Endothelial cell of umbilical vein (primary cell): Measurements from ENCODE around the gene C10orf105. TPM values are rescaled to one million over a fixed set of nuclear protein-coding genes. Genes with fewer than 3 reads are reported as not detected.

ENCODE experiments used
- BruUV-seq: library from RNA; stranded (reverse); fragments of 400-500 nt; replicated peaks from 2 replicates; lab custom pipeline; 2021; lab: Mats Ljungman, UMichigan
- CTCF ChIA-PET: fragments of 300-600, 350-600 bp; sonication (Branson Sonifier 250); formaldehyde crosslinking; loops from one replicate; lab custom pipeline; 2021; ENCODE audit warnings: antibody characterized with exemption, inconsistent platforms; lab: Charles Lee
- POLR2A ChIA-PET: fragments of 300-600, 350-600 bp; sonication (Branson Sonifier 250); formaldehyde crosslinking; loops from one replicate; lab custom pipeline; 2021; ENCODE audit warnings: antibody characterized with exemption, inconsistent platforms; lab: Charles Lee
- DNase-seq: peaks from one replicate; pipeline ENCODE4 v3.0.0-alpha.2; 2011; ENCODE audit warnings: low read depth, low spot score
- FAIRE-seq: peaks from 2 replicates; lab custom pipeline; 2011; peaks lifted over from hg19 to GRCh38; lab: Jason Lieb, UNC
- H2AFZ ChIP-seq: 2 replicates; pipeline ENCODE4 v1.6.0; 2012; ENCODE audit warnings: low read depth, low read length, control low read depth, inconsistent platforms
- H3K27ac ChIP-seq: 2 replicates; pipeline ENCODE4 v1.5.1; 2011; ENCODE audit warnings: low read depth, mild to moderate bottlenecking, control low read depth, low read length, moderate library complexity; ENCODE audit not compliant: insufficient read depth
- H3K27me3 ChIP-seq, 2 experiments: 2 replicates each; pipeline versions ENCODE4 v1.6.0 to v1.6.1; 2011; ENCODE audit warnings: low read length in 2 of 2, mixed read lengths in 1 of 2; ENCODE audit not compliant: control insufficient read depth in 2 of 2, insufficient read depth in 2 of 2
- H3K36me3 ChIP-seq, 2 experiments: 2 replicates in 1 of 2; 3 replicates in 1 of 2; pipeline ENCODE4 v1.5.1; 2011; ENCODE audit warnings: low read length in 2 of 2, mild to moderate bottlenecking in 1 of 2, moderate library complexity in 1 of 2; ENCODE audit not compliant: control insufficient read depth in 2 of 2, insufficient read depth in 2 of 2; ENCODE audit errors: extremely low read depth in 1 of 2
- H3K4me1 ChIP-seq: 3 replicates; pipeline ENCODE4 v1.5.1; 2011; ENCODE audit warnings: mild to moderate bottlenecking, low read length; ENCODE audit not compliant: control insufficient read depth, insufficient read depth; ENCODE audit errors: extremely low read depth
- H3K4me2 ChIP-seq: 2 replicates; pipeline ENCODE4 v1.6.1; 2011; ENCODE audit warnings: low read length, control low read depth, mixed read lengths; ENCODE audit not compliant: insufficient read depth
- H3K4me3 ChIP-seq, 3 experiments: fragments of 200-600 bp in 1 of 3; sonication (generic), shearing (Covaris generic) in 1 of 3; replicated peaks in 1 of 3; 2 replicates each; pipeline ENCODE4 v1.5.1; 2011 to 2016; ENCODE audit warnings: control low read depth in 3 of 3, low read length in 3 of 3, mild to moderate bottlenecking in 2 of 3, inconsistent platforms in 1 of 3, low read depth in 1 of 3, moderate library complexity in 1 of 3; ENCODE audit not compliant: insufficient read depth in 1 of 3
- H3K79me2 ChIP-seq: 2 replicates; pipeline ENCODE4 v1.6.0; 2012; ENCODE audit warnings: low read length, inconsistent platforms; ENCODE audit not compliant: control insufficient read depth, insufficient read depth
- H3K9ac ChIP-seq: replicated peaks from 2 replicates; pipeline ENCODE3; 2011; ENCODE audit warnings: low read length, control low read depth; ENCODE audit not compliant: insufficient read depth; ENCODE audit errors: extremely low read depth
- H3K9me1 ChIP-seq: replicated peaks from 3 replicates; pipeline ENCODE4 v1.6.0; 2011; ENCODE audit warnings: mild to moderate bottlenecking, low read length; ENCODE audit not compliant: control insufficient read depth, insufficient read depth; ENCODE audit errors: extremely low read depth
- H3K9me3 ChIP-seq: replicated peaks from 2 replicates; pipeline ENCODE4 v1.5.1; 2012; ENCODE audit warnings: low read length, inconsistent platforms; ENCODE audit not compliant: control insufficient read depth, insufficient read depth
- H4K20me1 ChIP-seq: replicated peaks from 2 replicates; pipeline ENCODE3; 2011; ENCODE audit warnings: mild to moderate bottlenecking, low read length; ENCODE audit not compliant: control insufficient read depth, insufficient read depth; ENCODE audit errors: extremely low read depth
- EZH2 ChIP-seq: IDR thresholded peaks from 2 replicates; pipeline ENCODE4 v1.6.1; 2012; ENCODE audit warnings: borderline replicate concordance, low read depth, mild to moderate bottlenecking, moderate library complexity, low read length, inconsistent platforms; ENCODE audit not compliant: severe bottlenecking
- FOS ChIP-seq: IDR thresholded peaks from 2 replicates; pipeline ENCODE4 v1.6.1; 2011; ENCODE audit warnings: mild to moderate bottlenecking, low read length, moderate library complexity, borderline replicate concordance; ENCODE audit not compliant: insufficient read depth
- GATA2 ChIP-seq: IDR thresholded peaks from 2 replicates; pipeline ENCODE4 v1.7.0; 2011; ENCODE audit warnings: low read depth, mild to moderate bottlenecking, moderate library complexity, mixed read lengths, low read length; ENCODE audit not compliant: insufficient read length, insufficient read depth
- JUN ChIP-seq: IDR thresholded peaks from 2 replicates; pipeline ENCODE4 v1.6.1; 2011; ENCODE audit warnings: borderline replicate concordance, low read depth; ENCODE audit not compliant: insufficient read length, insufficient read depth
- MAX ChIP-seq: IDR thresholded peaks from 2 replicates; pipeline ENCODE4 v1.6.1; 2011; ENCODE audit not compliant: insufficient read depth, insufficient read length
- MYC ChIP-seq: IDR thresholded peaks from one replicate; pipeline ENCODE4 v1.6.1; 2011; ENCODE audit warnings: mild to moderate bottlenecking, low read depth, low read length
- POLR2A ChIP-seq: IDR thresholded peaks from 2 replicates; pipeline ENCODE4 v1.6.1; 2012; ENCODE audit warnings: low read depth, mild to moderate bottlenecking, control low read depth, low read length
- POLR2AphosphoS5 ChIP-seq: IDR thresholded peaks from 2 replicates; pipeline ENCODE4 v1.6.1; 2012; ENCODE audit warnings: low read depth, mild to moderate bottlenecking, control low read depth, low read length, moderate library complexity; ENCODE audit not compliant: insufficient read depth
- dilution Hi-C: fragments of 300-500 bp; cut with MboI; formaldehyde crosslinking; loops from one replicate; pipeline ENCODE4 v1.15.0; 2019; ENCODE audit warnings: low sequenced_read_pairs; ENCODE audit not compliant: extremely low pct_ligation_motif_present
- intact Hi-C: fragments of 100-400 bp; cut with micrococcal nuclease; formaldehyde crosslinking; loops from one replicate; pipeline ENCODE4 v1.10.0; 2022
- polyA plus RNA-seq, 4 experiments: library from polyadenylated mRNA; depleted of rRNA in 3 of 4; stranded (reverse) in 3 of 4; unstranded in 1 of 4; fragments of >200 nt; gene quantifications; 2 replicates each; pipeline versions ENCODE4 v1.2.1 to v1.2.3, GENCODE V29; 2011 to 2012; ENCODE audit warnings: missing spikeins in 1 of 4
- total RNA-seq: library from RNA; stranded (reverse); gene quantifications from 2 replicates; pipeline ENCODE4 v1.2.3, GENCODE V29; 2021
- TF ChIP-seq, protein P1 (sequence below), 2 donors: IDR thresholded peaks; 1 replicate in 1 of 2; 2 replicates in 1 of 2; pipeline ENCODE4 v1.5.1; 2011; ENCODE audit warnings: low read length in 2 of 2, mild to moderate bottlenecking in 2 of 2, moderate library complexity in 2 of 2, control low read depth in 1 of 2, inconsistent platforms in 1 of 2, low read depth in 1 of 2; ENCODE audit not compliant: insufficient read depth in 1 of 2; ENCODE audit errors: extremely low read depth in 1 of 2

The C10orf105 gene
- total and polyA plus RNA-seq, 2 donors (not counting 3 experiments of a cell fraction or from before 2014, with no cell fraction given) = not detected

- Histone ChIP-seq H3K9me3 (peaks cover 2% of the 10 kb centered on the region), H2AFZ (no peak overlapping the region), H3K9ac (no peak overlapping the region), H3K27me3 (peaks cover 11 to 20% of the 10 kb centered on the region in 2 experiments), H3K4me2 (no peak overlapping the region), H3K36me3 (no peaks in the 10 kb centered on the region), H3K9me1 (no peaks in the 10 kb centered on the region), H3K4me3 (no peak overlapping the region), H4K20me1 (no peaks in the 10 kb centered on the region), H3K79me2 (no peaks in the 10 kb centered on the region), H3K4me1 (peaks cover 8% of the 10 kb centered on the region), H3K27ac (no peak overlapping the region)
- CTCF ChIA-PET = no interaction called here
- dilution Hi-C loops = no loop called here
- no TSS peak for BruUV-seq
- DNase-seq (no peak), FAIRE-seq (no peak)
- TF ChIP-seq GATA2 (no peak), FOS (no peak), JUN (no peak), POLR2AphosphoS5 (no peak), MAX (no peak), MYC (no peak), EZH2 (no peak), POLR2A (no peak)
- TF ChIP-seq, protein P1, sequence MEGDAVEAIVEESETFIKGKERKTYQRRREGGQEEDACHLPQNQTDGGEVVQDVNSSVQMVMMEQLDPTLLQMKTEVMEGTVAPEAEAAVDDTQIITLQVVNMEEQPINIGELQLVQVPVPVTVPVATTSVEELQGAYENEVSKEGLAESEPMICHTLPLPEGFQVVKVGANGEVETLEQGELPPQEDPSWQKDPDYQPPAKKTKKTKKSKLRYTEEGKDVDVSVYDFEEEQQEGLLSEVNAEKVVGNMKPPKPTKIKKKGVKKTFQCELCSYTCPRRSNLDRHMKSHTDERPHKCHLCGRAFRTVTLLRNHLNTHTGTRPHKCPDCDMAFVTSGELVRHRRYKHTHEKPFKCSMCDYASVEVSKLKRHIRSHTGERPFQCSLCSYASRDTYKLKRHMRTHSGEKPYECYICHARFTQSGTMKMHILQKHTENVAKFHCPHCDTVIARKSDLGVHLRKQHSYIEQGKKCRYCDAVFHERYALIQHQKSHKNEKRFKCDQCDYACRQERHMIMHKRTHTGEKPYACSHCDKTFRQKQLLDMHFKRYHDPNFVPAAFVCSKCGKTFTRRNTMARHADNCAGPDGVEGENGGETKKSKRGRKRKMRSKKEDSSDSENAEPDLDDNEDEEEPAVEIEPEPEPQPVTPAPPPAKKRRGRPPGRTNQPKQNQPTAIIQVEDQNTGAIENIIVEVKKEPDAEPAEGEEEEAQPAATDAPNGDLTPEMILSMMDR (IDR thresholded peaks at IDR 0.05; ENCODE audit: extremely low read depth in 1 of 2, insufficient read depth in 1 of 2, low read depth in 1 of 2, low read length in 2 of 2) = no peak
- intact Hi-C loops = no loop called here
- POLR2A ChIA-PET = no interaction called here
Observed at GRCh38 chr10:71688256-71688655, 31.3 kb downstream of the C10orf105 start.
